ENCODE results near the gene WDR18. TPM values are rescaled to one million over a fixed set of nuclear protein-coding genes. Genes with fewer than 3 reads are reported as not detected.

WDR18 gene
- polyA plus RNA-seq, 1 of the 3 experiments (the other 2 are of a cell fraction): 47.9 TPM

GRCh38 chr19:993831-994393, 9.8 kb downstream of the WDR18 start:
- ChIA-PET POLR2A (no interaction called here), CTCF (no interaction called here)
- no peak for TF ChIP-seq RFX5 (IDR thresholded peaks at IDR 0.05; ENCODE audit: low read length)
- no peak for TF ChIP-seq FOSL2 (IDR thresholded peaks at IDR 0.05; ENCODE audit: borderline replicate concordance, low read depth)
- no peak for TF ChIP-seq FOXJ3 (CRISPR knock-in tag; IDR thresholded peaks at IDR 0.05)
- TF ChIP-seq RXRA (IDR thresholded peaks at IDR 0.05; ENCODE audit: borderline replicate concordance, low read depth): no peak
- no peak for TF ChIP-seq RCOR1 (IDR thresholded peaks at IDR 0.05; ENCODE audit: low read length)
- Histone ChIP-seq H3K4me3 (ENCODE audit: low read depth in 2 of 2, low read length in 1 of 2) (no peak overlapping the region), H4K20me1 (ENCODE audit: insufficient read depth) (0 out of 2 replicates have a peak, but pooled peaks cover 6% of the 10 kb centered on the region), H3K9me2 (no peaks in the 10 kb centered on the region), H3K9me3 (no peaks in the 10 kb centered on the region), H3K79me2 (ENCODE audit: insufficient read depth) (no peaks in the 10 kb centered on the region), H3K9ac (no peak overlapping the region), H3K4me1 (ENCODE audit: control insufficient read depth in 1 of 2, insufficient read depth in 2 of 2, low read depth in 1 of 2, low read length in 1 of 2) (peaks cover 0 to 9% of the 10 kb centered on the region in 2 experiments; a peak in 1 of 4 replicates), H3K27me3 (ENCODE audit: insufficient read depth) (peaks cover 28% of the 10 kb centered on the region; the same call in 1 of the 2 replicates), H3K27ac (ENCODE audit: low read depth in 2 of 2, low read length in 1 of 2) (no peak overlapping the region), H2AFZ (ENCODE audit: low read depth) (no peak overlapping the region), H3K4me2 (no peak overlapping the region), H3K36me3 (replicated peaks in 1 of 2; ENCODE audit: control insufficient read depth in 1 of 2, insufficient read depth in 2 of 2, low read length in 1 of 2) (peaks cover 0 to 34% of the 10 kb centered on the region in 2 experiments), H3F3A (replicated peaks; ENCODE audit: insufficient read depth) (peaks cover 7% of the 10 kb centered on the region)
- DNase-seq: no peak
- WGBS (ENCODE audit: low lambda C conversion rate): 83% methylated on average over 20 of the region's 43 CpGs

- peaks cover 0 to 34% of the 10 kb centered on the region in 2 experiments for H3K36me3 ChIP-seq (replicated peaks in 1 of 2; ENCODE audit: control insufficient read depth in 1 of 2, insufficient read depth in 2 of 2, low read length in 1 of 2)
- H3K9ac ChIP-seq: no peak overlapping the region
- H3K79me2 ChIP-seq (ENCODE audit: insufficient read depth): no peaks in the 10 kb centered on the region
- no peak overlapping the region for H3K27ac ChIP-seq (ENCODE audit: low read depth in 2 of 2, low read length in 1 of 2)
- no peak for DNase-seq
- H3K4me2 ChIP-seq: no peak overlapping the region
- H3K4me3 ChIP-seq (ENCODE audit: low read depth in 2 of 2, low read length in 1 of 2): no peak overlapping the region
- no peaks in the 10 kb centered on the region for H3K9me3 ChIP-seq
- peaks cover 0 to 9% of the 10 kb centered on the region in 2 experiments; a peak in 1 of 4 replicates for H3K4me1 ChIP-seq (ENCODE audit: control insufficient read depth in 1 of 2, insufficient read depth in 2 of 2, low read depth in 1 of 2, low read length in 1 of 2)
- peaks cover 7% of the 10 kb centered on the region for H3F3A ChIP-seq (replicated peaks; ENCODE audit: insufficient read depth)
- CTCF ChIA-PET: interaction anchor here (0.6 to 3.2 kb wide), 4 partner anchors 9 to 75 kb away, joined by 3 to 18 read pairs (median 10); partner anchors contain the start of gene WDR18
- TF ChIP-seq USF1 (IDR thresholded peaks at IDR 0.05; ENCODE audit: borderline replicate concordance, low read depth): no peak
- no peak for TF ChIP-seq CTCF (IDR thresholded peaks at IDR 0.05)
- TF ChIP-seq CHD2 (IDR thresholded peaks at IDR 0.05; ENCODE audit: low read length, partially characterized antibody): no peak
- no peak for TF ChIP-seq SMC3 (IDR thresholded peaks at IDR 0.05; ENCODE audit: low read depth, low read length)
- TF ChIP-seq ZBTB33 (IDR thresholded peaks at IDR 0.05; ENCODE audit: borderline replicate concordance, low read depth): no peak
- no peak for TF ChIP-seq FOSL2 (IDR thresholded peaks at IDR 0.05; ENCODE audit: borderline replicate concordance, low read depth)
- TF ChIP-seq RXRA (IDR thresholded peaks at IDR 0.05; ENCODE audit: borderline replicate concordance, low read depth): no peak
- no peak for TF ChIP-seq JUND (IDR thresholded peaks at IDR 0.05)
- TF ChIP-seq RCOR1 (IDR thresholded peaks at IDR 0.05; ENCODE audit: low read length): no peak
- TF ChIP-seq FOXM1 (IDR thresholded peaks at IDR 0.05; ENCODE audit: low read depth): no peak
- TF ChIP-seq TAF1 (IDR thresholded peaks at IDR 0.05; ENCODE audit: borderline replicate concordance, low read depth, low read length): no peak
- no peak for TF ChIP-seq TCF12 (IDR thresholded peaks at IDR 0.05)
- no peak for TF ChIP-seq MXI1 (IDR thresholded peaks at IDR 0.05; ENCODE audit: low read depth, low read length)
- TF ChIP-seq TEAD4 (IDR thresholded peaks at IDR 0.05; ENCODE audit: borderline replicate concordance, insufficient read depth): no peak
- TF ChIP-seq RFX5 (IDR thresholded peaks at IDR 0.05; ENCODE audit: low read length): no peak
- no peak for TF ChIP-seq EP300 (IDR thresholded peaks at IDR 0.05; ENCODE audit: borderline replicate concordance in 1 of 2, low read depth in 1 of 2, low read length in 1 of 2)
- TF ChIP-seq MEF2A (IDR thresholded peaks at IDR 0.05; ENCODE audit: borderline replicate concordance, low read depth): no peak
- 95% methylated on average over 10 of the region's 18 CpGs for WGBS (ENCODE audit: low lambda C conversion rate)
- H3K9me2 ChIP-seq: no peaks in the 10 kb centered on the region
- POLR2A ChIA-PET: interaction anchor here (3.9 kb wide), 1 partner anchor 10 kb away, joined by 23 read pairs; the partner anchor contains the start of gene WDR18
- H4K20me1 ChIP-seq (ENCODE audit: insufficient read depth): 0 out of 2 replicates have a peak, but pooled peaks cover 6% of the 10 kb centered on the region
- H3K27me3 ChIP-seq (ENCODE audit: insufficient read depth): peaks cover 34% of the 10 kb centered on the region; the same call in 1 of the 2 replicates
- no peak overlapping the region for H2AFZ ChIP-seq (ENCODE audit: low read depth)
Observed at GRCh38 chr19:994516-994915, 10.4 kb downstream of the WDR18 start.

All from SK-N-SH (cell line).